ENCODE results near the gene TLR4.

TLR4 gene

GRCh38 chr9:117763314-117763713 is 59.1 kb downstream of the TLR4 start:
- Histone ChIP-seq H3K9me3 (no peaks in the 10 kb centered on the region), H3K27ac (no peak overlapping the region), H3K27me3 (no peaks in the 10 kb centered on the region), H3K4me3 (ENCODE audit: low read depth in 1 of 2, low read length in 1 of 2) (no peak overlapping the region), H3K36me3 (no peaks in the 10 kb centered on the region), H3K4me1 (ENCODE audit: control insufficient read depth in 1 of 2, insufficient read depth in 1 of 2, low read depth in 1 of 2, low read length in 1 of 2) (no peaks in the 10 kb centered on the region)
- no peak for TF ChIP-seq CTCF (IDR thresholded peaks at IDR 0.05)

GRCh38 chr9:117768750-117769395 is 64.7 kb downstream of the TLR4 start:
- H3K36me3 ChIP-seq = no peaks in the 10 kb centered on the region
- H3K4me3 ChIP-seq (ENCODE audit: low read depth in 1 of 2, low read length in 1 of 2) = no peak overlapping the region
- no peak for TF ChIP-seq CTCF (IDR thresholded peaks at IDR 0.05)
- H3K27me3 ChIP-seq = no peaks in the 10 kb centered on the region
- peaks cover 0 to 10% of the 10 kb centered on the region in 2 experiments for H3K4me1 ChIP-seq (ENCODE audit: control insufficient read depth in 1 of 2, insufficient read depth in 1 of 2, low read depth in 1 of 2, low read length in 1 of 2)
- no peak overlapping the region for H3K27ac ChIP-seq
- no peaks in the 10 kb centered on the region for H3K9me3 ChIP-seq

- Histone ChIP-seq H3K4me1 (ENCODE audit: control insufficient read depth in 1 of 2, insufficient read depth in 1 of 2, low read depth in 1 of 2, low read length in 1 of 2) (peaks cover 0 to 10% of the 10 kb centered on the region in 2 experiments), H3K9me3 (no peaks in the 10 kb centered on the region), H3K27me3 (no peaks in the 10 kb centered on the region), H3K4me3 (ENCODE audit: low read depth in 1 of 2, low read length in 1 of 2) (no peak overlapping the region), H3K27ac (no peak overlapping the region), H3K36me3 (no peaks in the 10 kb centered on the region)
- TF ChIP-seq CTCF (IDR thresholded peaks at IDR 0.05) = no peak
Measured at GRCh38 chr9:117771136-117771535, 66.9 kb downstream of the TLR4 start.

- no peak for TF ChIP-seq CTCF (IDR thresholded peaks at IDR 0.05)
- no peaks in the 10 kb centered on the region for H3K36me3 ChIP-seq
- no peak overlapping the region for H3K4me3 ChIP-seq (ENCODE audit: low read depth in 1 of 2, low read length in 1 of 2)
- H3K27me3 ChIP-seq = no peaks in the 10 kb centered on the region
- no peaks in the 10 kb centered on the region for H3K9me3 ChIP-seq
- H3K4me1 ChIP-seq (ENCODE audit: control insufficient read depth in 1 of 2, insufficient read depth in 1 of 2, low read depth in 1 of 2, low read length in 1 of 2) = peaks cover 0 to 16% of the 10 kb centered on the region in 2 experiments
- no peak overlapping the region for H3K27ac ChIP-seq
Measured at GRCh38 chr9:117772960-117773359, 68.8 kb downstream of the TLR4 start.
